Chondrocyte (in vitro differentiated cells): ENCODE results near the gene ZSCAN16. TPM values are rescaled to one million over a fixed set of nuclear protein-coding genes. Genes with fewer than 3 reads are reported as not detected.

Experiments
- DNase-seq: peaks from one replicate; pipeline ENCODE4 v3.0.0; 2021; ENCODE audit warnings: mixed read lengths, low spot score
- H3K27ac Mint-ChIP-seq: one replicate; pipeline ENCODE4 v1.8.0; 2021; ENCODE audit warnings: mild to moderate bottlenecking, moderate library complexity, mixed read lengths; ENCODE audit not compliant: unreplicated experiment
- H3K27me3 Mint-ChIP-seq: 2 replicates; pipeline ENCODE4 v1.8.0; 2021; ENCODE audit warnings: low read depth, mixed read lengths
- H3K36me3 Mint-ChIP-seq: 2 replicates; pipeline ENCODE4 v1.8.0; 2021; ENCODE audit warnings: low read depth, mixed read lengths
- H3K4me1 Mint-ChIP-seq: 2 replicates; pipeline ENCODE4 v1.8.0; 2021; ENCODE audit warnings: low read depth, mild to moderate bottlenecking, mixed read lengths
- H3K4me3 Mint-ChIP-seq: one replicate; pipeline ENCODE4 v1.8.0; 2021; ENCODE audit warnings: mild to moderate bottlenecking, moderate library complexity, mixed read lengths; ENCODE audit not compliant: unreplicated experiment
- H3K9me3 Mint-ChIP-seq: 2 replicates; pipeline ENCODE4 v1.8.0; 2021; ENCODE audit warnings: low read depth, mixed read lengths
- CTCF ChIP-seq: fragments of 200-600 bp; sonication (generic); IDR thresholded peaks from 2 replicates; pipeline ENCODE4 v1.5.0; 2021; ENCODE audit warnings: antibody characterized with exemption, mild to moderate bottlenecking, moderate library complexity
- total RNA-seq: library from RNA; stranded (reverse); gene quantifications from 3 replicates; pipeline ENCODE4 v1.2.1, GENCODE V29; 2021

The ZSCAN16 gene
- total RNA-seq, 1 donor from 2014 or later = 3.0 TPM

- no peaks in the 10 kb centered on the region for H3K4me1 Mint-ChIP-seq
- peaks cover 5% of the 10 kb centered on the region for H3K9me3 Mint-ChIP-seq
- H3K4me3 Mint-ChIP-seq = no peak overlapping the region
- TF ChIP-seq CTCF = no peak
- no peak overlapping the region for H3K27ac Mint-ChIP-seq
- no peaks in the 10 kb centered on the region for H3K27me3 Mint-ChIP-seq
- peaks cover 68% of the 10 kb centered on the region for H3K36me3 Mint-ChIP-seq
- DNase-seq = no peak
Measured at GRCh38 chr6:28152531-28152930, 28.1 kb downstream of the ZSCAN16 start.

DNA sequence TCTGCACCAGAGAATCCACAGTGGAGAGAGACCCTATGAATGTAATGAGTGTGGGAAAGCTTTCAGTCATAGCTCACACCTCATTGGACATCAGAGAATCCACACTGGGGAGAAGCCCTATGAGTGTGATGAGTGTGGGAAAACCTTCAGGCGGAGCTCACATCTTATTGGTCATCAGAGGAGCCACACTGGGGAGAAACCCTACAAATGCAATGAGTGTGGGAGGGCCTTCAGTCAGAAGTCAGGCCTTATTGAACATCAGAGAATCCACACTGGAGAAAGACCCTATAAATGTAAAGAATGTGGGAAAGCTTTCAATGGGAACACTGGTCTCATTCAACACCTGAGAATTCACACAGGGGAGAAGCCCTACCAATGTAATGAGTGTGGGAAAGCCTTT lies 29.1 kb downstream of the ZSCAN16 start:
- Mint-ChIP-seq H3K27me3 (no peaks in the 10 kb centered on the region), H3K4me3 (no peak overlapping the region), H3K9me3 (peaks cover 5% of the 10 kb centered on the region), H3K4me1 (no peaks in the 10 kb centered on the region), H3K36me3 (peaks cover 67% of the 10 kb centered on the region), H3K27ac (no peak overlapping the region)
- no peak for DNase-seq
- TF ChIP-seq CTCF = no peak

GRCh38 chr6:28154357-28154756 lies 29.9 kb downstream of the ZSCAN16 start:
- Mint-ChIP-seq H3K4me3 (no peak overlapping the region), H3K4me1 (no peaks in the 10 kb centered on the region), H3K27me3 (no peaks in the 10 kb centered on the region), H3K27ac (no peak overlapping the region), H3K36me3 (peaks cover 62% of the 10 kb centered on the region), H3K9me3 (peaks cover 5% of the 10 kb centered on the region)
- DNase-seq = no peak
- no peak for TF ChIP-seq CTCF

- no peak for TF ChIP-seq CTCF
- Mint-ChIP-seq H3K4me3 (no peak overlapping the region), H3K4me1 (peaks cover 16% of the 10 kb centered on the region), H3K36me3 (peaks cover 35% of the 10 kb centered on the region), H3K27ac (no peak overlapping the region), H3K9me3 (peaks cover 3% of the 10 kb centered on the region), H3K27me3 (no peaks in the 10 kb centered on the region)
- DNase-seq = no peak
Measured at GRCh38 chr6:28158318-28158717, 33.9 kb downstream of the ZSCAN16 start.

GRCh38 chr6:28159029-28159607 lies 34.7 kb downstream of the ZSCAN16 start:
- Mint-ChIP-seq H3K9me3 (peaks cover 3% of the 10 kb centered on the region), H3K4me3 (no peak overlapping the region), H3K4me1 (peaks cover 16% of the 10 kb centered on the region), H3K27ac (no peak overlapping the region), H3K27me3 (no peaks in the 10 kb centered on the region), H3K36me3 (peaks cover 28% of the 10 kb centered on the region)
- DNase-seq = no peak
- no peak for TF ChIP-seq CTCF
